Peyer's patch (tissue), 4 donors: Measurements from ENCODE around the gene FANCM. TPM values are rescaled to one million over a fixed set of nuclear protein-coding genes. Genes with fewer than 3 reads are reported as not detected.

Experiments used
- DNase-seq, 3 donors: peaks; one replicate each; pipeline ENCODE4 v3.0.0-alpha.2; 2017 to 2019
- H3K27ac ChIP-seq, 4 donors: fragments of 200-600 bp; sonication (generic); one replicate each; pipeline ENCODE4 v1.5.1; 2016 to 2019
- H3K27me3 ChIP-seq, 2 donors: fragments of 200-600 bp; sonication (generic); one replicate each; pipeline ENCODE4 v1.5.1; 2019
- H3K36me3 ChIP-seq, 3 donors: fragments of 200-600 bp; sonication (generic); one replicate each; pipeline ENCODE4 v1.5.1; 2016 to 2019
- H3K4me1 ChIP-seq, 4 donors: fragments of 200-600 bp; sonication (generic); one replicate each; pipeline ENCODE4 v1.5.1; 2016 to 2019
- H3K4me3 ChIP-seq, 4 donors: fragments of 200-600 bp; sonication (generic); 1 replicate in 3 of 4; 2 replicates in 1 of 4; pipeline ENCODE4 v1.5.1; 2016 to 2019; ENCODE audit warnings: mild to moderate bottlenecking in 1 of 4
- H3K9me3 ChIP-seq, 4 donors: fragments of 200-600 bp; sonication (generic); one replicate each; pipeline ENCODE4 v1.5.1; 2016 to 2019; ENCODE audit warnings: mild to moderate bottlenecking in 1 of 4
- POLR2A ChIP-seq, 2 donors: fragments of 450-650 bp; IDR thresholded peaks; one replicate each; pipeline ENCODE4 v1.5.1; 2017; ENCODE audit warnings: antibody characterized with exemption in 2 of 2, mild to moderate bottlenecking in 2 of 2, moderate library complexity in 2 of 2
- total RNA-seq, 4 donors: library from RNA; depleted of rRNA; stranded (reverse); fragments of >200 nt; gene quantifications; one replicate each; pipeline ENCODE4 v1.1.0, GENCODE V29; 2016
- TF ChIP-seq, protein P1 (sequence below), 6 experiments: fragments of 450-650 bp in 4 of 6; fragments of 200-600 bp in 2 of 6; sonication (generic) in 1 of 6; IDR thresholded peaks; one replicate each; pipeline ENCODE4 v1.5.1; 2017 to 2019; ENCODE audit warnings: antibody characterized with exemption in 6 of 6, mild to moderate bottlenecking in 3 of 6, moderate library complexity in 1 of 6

Gene FANCM
- total RNA-seq, 4 donors from 2014 or later = 7.3 to 18.2 (median 9.7) TPM

GRCh38 chr14:45096218-45096617 is 39.5 kb upstream of the FANCM start:
- TF ChIP-seq POLR2A (IDR thresholded peaks at IDR 0.05) = no peak
- TF ChIP-seq, protein P1, sequence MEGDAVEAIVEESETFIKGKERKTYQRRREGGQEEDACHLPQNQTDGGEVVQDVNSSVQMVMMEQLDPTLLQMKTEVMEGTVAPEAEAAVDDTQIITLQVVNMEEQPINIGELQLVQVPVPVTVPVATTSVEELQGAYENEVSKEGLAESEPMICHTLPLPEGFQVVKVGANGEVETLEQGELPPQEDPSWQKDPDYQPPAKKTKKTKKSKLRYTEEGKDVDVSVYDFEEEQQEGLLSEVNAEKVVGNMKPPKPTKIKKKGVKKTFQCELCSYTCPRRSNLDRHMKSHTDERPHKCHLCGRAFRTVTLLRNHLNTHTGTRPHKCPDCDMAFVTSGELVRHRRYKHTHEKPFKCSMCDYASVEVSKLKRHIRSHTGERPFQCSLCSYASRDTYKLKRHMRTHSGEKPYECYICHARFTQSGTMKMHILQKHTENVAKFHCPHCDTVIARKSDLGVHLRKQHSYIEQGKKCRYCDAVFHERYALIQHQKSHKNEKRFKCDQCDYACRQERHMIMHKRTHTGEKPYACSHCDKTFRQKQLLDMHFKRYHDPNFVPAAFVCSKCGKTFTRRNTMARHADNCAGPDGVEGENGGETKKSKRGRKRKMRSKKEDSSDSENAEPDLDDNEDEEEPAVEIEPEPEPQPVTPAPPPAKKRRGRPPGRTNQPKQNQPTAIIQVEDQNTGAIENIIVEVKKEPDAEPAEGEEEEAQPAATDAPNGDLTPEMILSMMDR (IDR thresholded peaks at IDR 0.05) = no peak
- Histone ChIP-seq H3K27me3 (no peaks in the 10 kb centered on the region), H3K4me3 (no peak overlapping the region), H3K27ac (no peak overlapping the region), H3K4me1 (no peaks in the 10 kb centered on the region), H3K9me3 (no peaks in the 10 kb centered on the region), H3K36me3 (peaks cover 0 to 44% (median 0%) of the 10 kb centered on the region in 3 donors)
- no peak for DNase-seq

DNA sequence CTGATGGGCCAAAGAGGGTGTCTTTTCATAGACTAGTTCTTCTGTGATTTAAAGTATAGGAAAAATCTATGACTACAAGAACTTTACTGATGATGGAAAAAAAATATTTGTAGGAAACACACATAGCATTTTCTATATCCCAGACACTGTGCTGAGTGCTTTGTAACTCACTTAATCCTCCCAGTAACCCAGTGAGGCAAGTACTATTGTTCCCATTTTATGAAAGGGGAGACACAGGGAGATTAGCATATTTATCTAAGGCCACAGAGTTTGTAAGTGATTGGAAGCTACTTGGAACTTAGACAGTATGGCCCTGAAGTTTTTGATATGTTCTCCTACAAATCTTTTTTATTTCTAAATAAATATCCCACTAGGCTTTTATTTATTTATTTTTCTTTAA is 31.9 kb upstream of the FANCM start:
- Histone ChIP-seq H3K36me3 (peaks cover 0 to 61% (median 0%) of the 10 kb centered on the region in 3 donors), H3K27ac (peak overlapping the region in 1 of 4 donors; percentile 33), H3K9me3 (no peaks in the 10 kb centered on the region), H3K4me1 (peaks cover 0 to 5% (median 0%) of the 10 kb centered on the region in 4 donors), H3K4me3 (no peak overlapping the region), H3K27me3 (no peaks in the 10 kb centered on the region)
- TF ChIP-seq, protein P1 (IDR thresholded peaks at IDR 0.05) = no peak
- no peak for TF ChIP-seq POLR2A (IDR thresholded peaks at IDR 0.05)
- DNase-seq = no peak

- Histone ChIP-seq H3K4me3 (no peak overlapping the region), H3K36me3 (peaks cover 0 to 64% (median 5%) of the 10 kb centered on the region in 3 donors), H3K27ac (peak overlapping the region in 1 of 4 donors; percentile 33), H3K27me3 (no peaks in the 10 kb centered on the region), H3K9me3 (no peaks in the 10 kb centered on the region), H3K4me1 (peaks cover 0 to 5% (median 0%) of the 10 kb centered on the region in 4 donors)
- TF ChIP-seq POLR2A (IDR thresholded peaks at IDR 0.05) = no peak
- TF ChIP-seq, protein P1 (IDR thresholded peaks at IDR 0.05) = peak in 1 of 6 experiments; percentile 5
- peak in 1 of 3 donors; percentile 57 for DNase-seq
Observed at GRCh38 chr14:45104561-45104960, 31.2 kb upstream of the FANCM start.

- TF ChIP-seq POLR2A (IDR thresholded peaks at IDR 0.05) = no peak
- TF ChIP-seq, protein P1 (IDR thresholded peaks at IDR 0.05) = no peak
- H3K27ac ChIP-seq = no peak overlapping the region
- DNase-seq = no peak
- H3K9me3 ChIP-seq = no peaks in the 10 kb centered on the region
- no peak overlapping the region for H3K4me3 ChIP-seq
- H3K36me3 ChIP-seq = peaks cover 0 to 86% (median 5%) of the 10 kb centered on the region in 3 donors
- no peaks in the 10 kb centered on the region for H3K27me3 ChIP-seq
- H3K4me1 ChIP-seq = no peaks in the 10 kb centered on the region
Observed at GRCh38 chr14:45112896-45113781, 22.6 kb upstream of the FANCM start.

DNA sequence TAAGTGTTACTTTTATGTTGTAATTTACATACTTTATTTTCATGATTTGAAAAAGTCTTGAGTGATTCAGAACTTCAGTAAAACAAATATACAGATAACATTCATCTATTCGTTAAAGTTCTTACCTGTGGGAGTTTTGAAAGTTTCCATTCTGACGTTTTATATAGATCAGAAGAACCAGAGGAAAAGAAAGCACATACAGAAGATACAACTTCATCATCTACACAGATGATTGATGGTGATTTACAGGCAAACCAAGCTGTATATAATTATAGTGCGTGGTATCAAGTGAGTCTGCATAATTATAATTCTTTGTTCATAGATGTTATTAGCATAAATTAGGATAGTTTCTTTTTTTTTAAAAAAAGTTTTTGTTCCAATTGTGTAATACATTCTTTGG is 21.4 kb upstream of the FANCM start:
- no peaks in the 10 kb centered on the region for H3K9me3 ChIP-seq
- peaks cover 0 to 91% (median 2%) of the 10 kb centered on the region in 3 donors for H3K36me3 ChIP-seq
- H3K4me1 ChIP-seq = no peaks in the 10 kb centered on the region
- no peaks in the 10 kb centered on the region for H3K27me3 ChIP-seq
- TF ChIP-seq POLR2A (IDR thresholded peaks at IDR 0.05) = no peak
- TF ChIP-seq, protein P1 (IDR thresholded peaks at IDR 0.05) = no peak
- DNase-seq = no peak
- no peak overlapping the region for H3K4me3 ChIP-seq
- no peak overlapping the region for H3K27ac ChIP-seq
